GM19043 (cell line): ENCODE results near the gene HOXB1.

Experiments
- ATAC-seq: cut with Tn5 transposase; IDR thresholded peaks from one replicate; pipeline ENCODE4 v1.9.1; 2021; ENCODE audit warnings: low read depth; ENCODE audit not compliant: unreplicated experiment

Gene HOXB1

GRCh38 chr17:48530887-48531272 is at the start of gene HOXB1:
Gene HOXB1, minus strand, starts transcription at chr17:48531011. Its CDS starts 107 bp downstream, at chr17:48530904.
- ATAC-seq: no peak

GRCh38 chr17:48579760-48580554 is 49.1 kb upstream of the HOXB1 start:
- ATAC-seq: no peak

GRCh38 chr17:48579471-48579759 is 48.6 kb upstream of the HOXB1 start:
- no peak for ATAC-seq

GRCh38 chr17:48578616-48579470 is 48.0 kb upstream of the HOXB1 start:
- ATAC-seq: no peak

DNA sequence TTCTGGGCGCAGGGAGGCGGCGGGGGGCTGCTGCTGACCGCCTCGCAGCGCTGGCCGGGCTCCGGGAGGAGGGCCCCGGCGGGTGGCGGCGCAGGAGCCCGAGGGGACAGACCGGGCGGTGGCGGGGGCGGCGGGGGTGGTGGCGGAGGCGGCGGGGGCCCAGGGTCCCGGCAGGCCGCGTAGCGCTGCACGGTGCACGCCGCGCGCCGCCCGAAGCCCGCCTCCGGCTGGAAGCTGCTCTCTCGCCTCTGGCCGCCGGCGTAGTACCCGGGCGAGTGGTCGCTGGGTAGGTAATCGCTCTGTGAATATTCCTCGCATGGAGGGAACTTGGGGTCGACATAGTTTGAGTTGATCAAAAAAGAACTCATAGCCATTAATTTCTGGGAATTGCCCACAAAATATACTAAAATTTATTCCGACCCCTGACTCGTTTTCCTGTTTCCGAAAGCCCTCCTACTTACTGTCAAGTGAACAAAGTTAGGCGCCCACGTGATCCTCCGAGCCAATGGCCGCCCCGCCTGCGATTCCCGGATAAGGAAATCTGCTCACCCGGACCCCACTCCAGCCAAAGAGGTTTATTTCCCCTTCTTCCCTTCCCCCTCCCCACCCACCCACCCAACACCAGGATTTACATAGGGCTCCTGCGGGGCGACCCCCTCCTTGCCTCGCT is 47.3 kb upstream of the HOXB1 start, which contains the start of gene HOXB4:
HOXB4 (minus strand) TSS at position 405 of the 670 bp plus-strand sequence; CDS start at position 374, 31 bp downstream.
- no peak for ATAC-seq

DNA sequence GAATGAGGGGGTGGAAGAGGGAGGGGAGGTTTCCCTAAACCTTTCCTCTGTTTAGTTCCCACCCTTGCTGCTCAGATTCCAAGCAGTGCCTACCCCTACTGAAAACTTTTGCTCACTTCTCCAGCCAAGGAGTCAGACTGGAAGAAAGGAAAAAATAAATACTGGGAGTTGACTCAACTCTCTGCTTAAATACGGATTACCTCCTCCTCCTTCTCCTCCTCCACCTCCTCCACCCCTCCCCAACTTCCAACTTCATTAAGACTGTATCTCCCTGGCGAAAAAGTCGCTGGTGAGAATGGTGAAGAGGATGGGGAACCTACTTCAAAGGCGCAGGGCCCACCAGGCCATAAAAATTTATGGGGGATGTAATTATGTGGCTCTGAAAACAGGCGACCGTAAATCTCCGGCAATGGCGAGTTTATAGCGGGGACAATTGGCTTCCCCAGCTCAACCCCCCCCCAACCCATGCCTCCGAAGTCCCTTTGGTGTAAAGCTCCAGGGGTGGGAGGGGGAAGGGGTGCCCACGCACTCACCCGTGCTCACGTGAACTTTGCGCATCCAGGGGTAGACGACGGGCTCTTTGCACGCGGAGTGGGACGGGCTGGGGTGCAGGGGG is 46.6 kb upstream of the HOXB1 start:
- ATAC-seq: no peak

- no peak for ATAC-seq
Observed at GRCh38 chr17:48576479-48577309, 45.9 kb upstream of the HOXB1 start.

DNA sequence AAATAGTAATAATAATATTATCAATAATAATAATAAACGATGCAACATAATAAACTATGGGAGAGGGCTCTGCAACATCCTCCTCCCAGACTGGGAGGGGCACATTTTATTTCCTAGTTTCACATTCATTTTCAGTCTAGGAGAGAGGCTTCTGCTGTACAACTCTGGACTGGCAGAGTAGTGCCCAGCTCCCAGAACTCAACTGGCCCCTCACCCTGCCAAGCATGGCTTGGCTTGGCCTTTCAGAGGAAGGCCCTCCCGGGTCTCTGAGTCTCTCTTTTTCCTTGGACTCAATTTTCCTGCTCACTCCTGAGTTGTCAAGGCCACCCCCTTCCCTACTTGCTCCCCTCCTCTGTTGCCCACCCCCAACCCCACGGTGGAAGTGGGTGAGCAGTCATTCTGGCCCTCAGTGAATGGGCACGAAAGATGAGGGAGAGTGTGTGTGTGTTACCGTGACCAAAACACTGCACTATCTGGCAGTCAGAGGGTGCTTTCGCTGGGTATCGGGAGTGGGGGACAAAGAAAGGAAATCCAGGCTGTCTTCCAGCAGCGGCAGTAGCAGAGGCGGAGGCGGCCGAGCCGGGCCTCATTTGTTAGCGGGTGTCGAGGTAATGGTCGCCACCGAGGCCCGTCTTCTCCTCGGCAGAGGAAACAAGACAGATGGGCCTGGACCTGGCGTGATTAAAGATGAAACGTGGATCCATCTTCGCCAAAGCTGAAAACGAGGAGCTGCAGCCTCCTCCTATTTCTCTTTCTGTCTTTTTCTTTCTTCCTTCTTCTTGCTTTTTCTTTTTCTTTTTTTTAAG is 45.1 kb upstream of the HOXB1 start:
- no peak for ATAC-seq

GRCh38 chr17:48575066-48575582 is 44.3 kb upstream of the HOXB1 start:
- ATAC-seq: no peak

DNA sequence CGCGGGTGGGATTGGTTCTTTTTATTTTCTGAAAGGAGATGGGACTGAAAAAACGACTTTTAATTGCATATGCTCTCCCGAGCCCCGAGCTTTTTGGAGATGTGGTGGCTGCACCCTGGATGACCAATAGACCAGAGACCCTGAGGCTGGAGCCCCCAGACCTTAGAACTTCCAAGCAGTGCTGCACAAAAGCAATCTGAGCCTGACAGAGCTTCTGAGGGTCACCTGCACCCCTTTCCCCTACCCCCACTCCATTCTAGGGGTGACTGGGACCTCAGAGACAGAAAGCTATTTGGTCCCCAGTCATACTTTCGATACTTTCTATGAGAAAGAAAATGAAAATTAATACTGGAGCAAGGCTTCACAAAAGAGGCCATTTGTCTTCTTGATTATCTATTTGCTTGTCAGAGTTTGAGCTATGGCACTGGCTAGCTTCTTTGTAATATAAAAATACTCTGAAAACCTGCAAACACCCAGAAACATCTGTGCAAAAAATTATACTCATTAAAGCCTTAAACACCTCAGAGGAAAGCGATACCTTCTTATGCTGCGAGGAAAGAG is 43.8 kb upstream of the HOXB1 start:
- no peak for ATAC-seq

DNA sequence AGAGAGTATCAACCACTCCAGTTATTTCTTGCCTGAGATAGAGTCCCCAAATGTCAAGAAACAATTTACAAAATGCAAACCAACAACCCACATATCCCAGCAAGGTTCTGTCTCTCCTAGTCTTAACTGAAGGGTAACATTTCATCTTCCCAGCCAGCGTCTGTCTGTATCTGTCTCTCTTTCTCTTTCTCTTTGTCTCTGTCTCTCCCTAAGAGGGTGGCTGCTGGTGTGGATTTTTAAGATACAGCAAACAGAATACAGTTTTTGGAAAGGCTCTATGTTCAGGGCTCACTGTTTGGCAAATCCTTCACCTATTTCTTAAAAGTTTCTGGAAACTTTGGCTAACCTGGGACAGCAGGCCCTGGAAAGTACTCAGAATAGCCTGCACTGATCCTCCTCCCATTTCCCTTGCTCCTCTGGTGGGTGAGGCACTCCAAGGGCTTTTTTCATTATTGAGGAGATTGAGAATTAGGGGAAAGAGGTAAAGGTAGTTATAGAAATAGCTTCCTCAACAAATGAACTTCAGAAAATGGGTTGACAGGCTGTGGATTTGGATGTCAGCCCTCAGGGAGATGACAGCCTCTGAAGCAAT is 41.1 kb upstream of the HOXB1 start:
- no peak for ATAC-seq

DNA sequence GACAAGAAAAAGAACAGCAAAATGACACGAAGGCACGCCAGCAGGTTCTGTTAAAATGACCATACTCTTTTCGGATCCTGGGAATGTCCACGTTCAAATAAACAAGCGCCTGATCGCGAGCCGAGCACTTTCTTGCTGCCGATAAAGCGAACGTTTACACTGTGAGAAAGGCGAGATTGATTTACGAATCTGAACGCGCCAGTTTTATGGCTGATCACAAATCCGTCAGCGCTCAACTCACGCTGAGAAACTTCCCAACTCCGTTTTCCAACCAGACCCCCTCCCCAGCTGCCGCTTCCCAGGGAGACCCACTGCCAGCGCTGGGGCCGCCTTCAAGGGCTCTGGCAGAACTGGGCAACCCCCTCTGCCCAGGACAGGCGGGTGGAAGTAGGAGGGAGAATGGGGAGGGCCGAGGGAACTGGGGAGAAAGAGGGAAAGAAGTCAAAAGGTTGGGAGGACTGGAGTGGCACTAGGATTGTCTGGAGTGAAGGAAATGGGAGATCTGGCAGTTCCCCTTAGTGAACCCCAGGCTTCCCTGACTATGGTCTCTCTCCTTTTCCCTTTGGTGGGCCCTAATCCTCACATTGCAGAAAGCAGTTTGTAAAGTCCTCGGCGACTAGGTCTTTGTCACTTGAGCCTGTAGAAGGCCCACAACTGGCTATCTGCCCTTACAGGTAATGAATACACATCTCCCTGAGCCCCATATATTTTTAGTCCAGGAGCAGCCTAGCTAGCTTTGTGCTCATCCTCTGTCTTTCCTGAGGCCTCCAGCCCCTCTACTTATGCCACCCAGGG is 40.4 kb upstream of the HOXB1 start:
- no peak for ATAC-seq

DNA sequence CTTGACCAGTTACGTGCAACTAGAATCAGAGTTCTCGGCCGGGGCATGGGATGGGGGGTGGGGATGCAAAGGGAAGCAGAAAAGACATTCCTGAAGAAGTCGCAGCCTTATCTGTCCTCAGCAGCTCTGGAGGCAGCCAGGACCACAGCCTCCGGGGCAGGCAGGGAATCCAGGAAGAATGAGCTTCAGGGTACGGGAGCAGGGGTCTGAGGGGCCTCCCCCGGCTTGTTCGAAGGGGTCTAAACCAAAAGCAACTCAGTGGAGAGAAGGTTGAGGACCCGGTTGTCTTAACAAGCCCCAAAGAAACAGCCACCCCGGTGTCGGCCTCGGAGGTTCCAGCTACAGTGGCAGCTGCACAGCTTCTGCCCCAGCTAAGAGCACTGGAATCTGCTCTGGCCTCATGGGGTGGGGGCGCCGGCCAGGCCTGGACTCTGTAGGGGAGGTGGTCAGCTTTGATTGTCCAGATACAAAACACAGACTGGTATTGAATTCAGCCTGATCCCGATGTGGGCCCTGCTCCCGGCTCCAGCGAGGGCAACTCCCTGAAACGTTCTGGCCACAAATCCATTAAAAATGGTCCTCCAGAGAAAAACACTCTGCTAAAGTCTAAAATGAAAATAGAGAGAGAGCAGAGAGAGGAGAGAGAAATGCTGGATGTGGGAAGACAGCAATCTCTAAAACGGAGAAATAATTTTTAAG is 39.7 kb upstream of the HOXB1 start:
- ATAC-seq: no peak

- ATAC-seq: no peak
Observed at GRCh38 chr17:48569674-48570324, 39.0 kb upstream of the HOXB1 start.

GRCh38 chr17:48569240-48569582 is 38.4 kb upstream of the HOXB1 start:
- ATAC-seq: no peak

GRCh38 chr17:48568499-48569239 is 37.9 kb upstream of the HOXB1 start:
- no peak for ATAC-seq
